H1 (cell line): ENCODE results near the gene UBE2J1. TPM values are rescaled to one million over a fixed set of nuclear protein-coding genes. Genes with fewer than 3 reads are reported as not detected.
A peak's percentile ranks its signal among the peaks of the same experiment; 100 is the strongest.

Experiments
- ASH2L ChIP-seq: fragments of 200-600, 300-600 bp; sonication (generic); IDR thresholded peaks from one replicate; pipeline ENCODE4 v1.7.1; 2017; ENCODE audit warnings: low read length
- CHD7 ChIP-seq: fragments of 300-600 bp; sonication (generic); IDR thresholded peaks from 2 replicates; pipeline ENCODE4 v1.7.1; 2012; ENCODE audit warnings: low read length, moderate library complexity, mild to moderate bottlenecking, inconsistent platforms; ENCODE audit not compliant: insufficient replicate concordance
- CTBP2 ChIP-seq: IDR thresholded peaks from 2 replicates; pipeline ENCODE4 v1.7.0; 2011; ENCODE audit warnings: borderline replicate concordance, mild to moderate bottlenecking, moderate library complexity, mixed read lengths, low read length; ENCODE audit not compliant: insufficient read depth, insufficient read length
- E2F6 ChIP-seq: IDR thresholded peaks from 2 replicates; pipeline ENCODE4 v1.6.1; 2012; ENCODE audit warnings: inconsistent platforms
- PHF8 ChIP-seq: fragments of 200-600 bp; sonication (generic); conservative IDR thresholded peaks from 2 replicates; pipeline ENCODE4 v1.7.1; 2012; ENCODE audit warnings: low read depth, mild to moderate bottlenecking, inconsistent platforms, low read length, moderate library complexity
- POLR2AphosphoS5 ChIP-seq: IDR thresholded peaks from 2 replicates; pipeline ENCODE4 v1.6.1; 2011; ENCODE audit warnings: low read depth, low read length
- RFX5 ChIP-seq: IDR thresholded peaks from 2 replicates; pipeline ENCODE4 v1.6.1; 2011; ENCODE audit warnings: low read depth, low read length, improper control_type of control experiment, borderline replicate concordance
- TBP ChIP-seq: IDR thresholded peaks from 2 replicates; pipeline ENCODE4 v1.6.1; 2011; ENCODE audit warnings: low read depth, low read length, improper control_type of control experiment
- polyA plus RNA-seq, 7 experiments: library from polyadenylated mRNA; depleted of rRNA in 3 of 7; stranded (reverse) in 5 of 7; unstranded in 2 of 7; fragments of >200 nt in 5 of 7; fragments of 200-250 nt in 2 of 7; gene quantifications; 1 replicate in 5 of 7; 2 replicates in 1 of 7; 4 replicates in 1 of 7; pipeline versions ENCODE4 v1.2.1 to v1.2.3, GENCODE V29; 2011 to 2013; ENCODE audit warnings: missing spikeins in 2 of 7, mixed read lengths in 2 of 7
- total RNA-seq: library from RNA; stranded (reverse); fragmentation: NEBNext Ultra II Directional; extraction: Animal tissue kit (Norgen Biotek cat#: 25700); gene quantifications from 2 replicates; pipeline ENCODE4 v1.2.1, GENCODE V29; 2021

UBE2J1 gene
- total and polyA plus RNA-seq, 2 of the 8 experiments (the other 6 are each of a cell fraction or from before 2014, with no cell fraction given): 8.5 to 15.2 TPM

GRCh38 chr6:89352278-89353117, at the start of gene UBE2J1 (continued):
- TF ChIP-seq CHD7 (no peak), RFX5 (no peak), PHF8 (peak; percentile 87), TBP (peak; percentile 65; the same call in 1 of the 2 replicates), POLR2AphosphoS5 (peak; percentile 55; the same call in 1 of the 2 replicates), E2F6 (peak; percentile 42; the same call in 1 of the 2 replicates), CTBP2 (no peak), ASH2L (peak; percentile 90)
